HCT116 (cell line): ENCODE results near the gene ZNF423.

ENCODE experiments used
- CEBPB ChIP-seq: IDR thresholded peaks from 2 replicates; pipeline ENCODE4 v1.6.1; 2012; ENCODE audit warnings: low read depth
- EZH2 ChIP-seq: fragments of 200-600 bp; sonication (generic); IDR thresholded peaks from 2 replicates; pipeline ENCODE4 v1.6.1; 2017; ENCODE audit warnings: antibody characterized with exemption, mixed run types
- EZH2phosphoT487 ChIP-seq: fragments of 200-600 bp; IDR thresholded peaks from 2 replicates; pipeline ENCODE4 v1.6.1; 2018; ENCODE audit warnings: antibody characterized with exemption, borderline replicate concordance
- FOSL1 ChIP-seq: IDR thresholded peaks from 2 replicates; pipeline ENCODE4 v1.6.1; 2012; ENCODE audit warnings: low read depth
- POLR2A ChIP-seq: IDR thresholded peaks from 2 replicates; pipeline ENCODE4 v1.7.0; 2011; ENCODE audit warnings: borderline replicate concordance; ENCODE audit not compliant: insufficient read depth, insufficient read length; ENCODE audit errors: extremely low read depth
- POLR2AphosphoS5 ChIP-seq: IDR thresholded peaks from 2 replicates; pipeline ENCODE4 v1.6.1; 2011; ENCODE audit warnings: mild to moderate bottlenecking, low read depth, low read length, moderate library complexity
- RAD21 ChIP-seq: IDR thresholded peaks from 2 replicates; pipeline ENCODE4 v1.6.1; 2012; ENCODE audit warnings: low read depth, mild to moderate bottlenecking
- ZNF274 ChIP-seq: fragments of 200-500 bp; sonication (Bioruptor generic); IDR thresholded peaks from 2 replicates; pipeline ENCODE4 v1.6.1; 2014; ENCODE audit warnings: mild to moderate bottlenecking, low read depth, low read length, inconsistent platforms
- TF ChIP-seq, protein P1 (sequence below), 3 experiments: fragments of 200-600 bp in 1 of 3; sonication (generic) in 1 of 3; IDR thresholded peaks in 2 of 3; conservative IDR thresholded peaks in 1 of 3; 2 replicates each; pipeline ENCODE4 v1.5.1; 2012 to 2017; ENCODE audit warnings: low read depth in 2 of 3, low read length in 2 of 3, antibody characterized with exemption in 1 of 3, borderline replicate concordance in 1 of 3, control low read depth in 1 of 3, mild to moderate bottlenecking in 1 of 3, mixed read lengths in 1 of 3, mixed run types in 1 of 3, moderate library complexity in 1 of 3; ENCODE audit not compliant: insufficient read depth in 1 of 3
- TF ChIP-seq, protein P2 (sequence below): IDR thresholded peaks from 2 replicates; pipeline ENCODE4 v1.6.1; 2011; ENCODE audit warnings: mild to moderate bottlenecking, low read length, moderate library complexity; ENCODE audit not compliant: insufficient replicate concordance; ENCODE audit errors: extremely low read depth

DNA sequence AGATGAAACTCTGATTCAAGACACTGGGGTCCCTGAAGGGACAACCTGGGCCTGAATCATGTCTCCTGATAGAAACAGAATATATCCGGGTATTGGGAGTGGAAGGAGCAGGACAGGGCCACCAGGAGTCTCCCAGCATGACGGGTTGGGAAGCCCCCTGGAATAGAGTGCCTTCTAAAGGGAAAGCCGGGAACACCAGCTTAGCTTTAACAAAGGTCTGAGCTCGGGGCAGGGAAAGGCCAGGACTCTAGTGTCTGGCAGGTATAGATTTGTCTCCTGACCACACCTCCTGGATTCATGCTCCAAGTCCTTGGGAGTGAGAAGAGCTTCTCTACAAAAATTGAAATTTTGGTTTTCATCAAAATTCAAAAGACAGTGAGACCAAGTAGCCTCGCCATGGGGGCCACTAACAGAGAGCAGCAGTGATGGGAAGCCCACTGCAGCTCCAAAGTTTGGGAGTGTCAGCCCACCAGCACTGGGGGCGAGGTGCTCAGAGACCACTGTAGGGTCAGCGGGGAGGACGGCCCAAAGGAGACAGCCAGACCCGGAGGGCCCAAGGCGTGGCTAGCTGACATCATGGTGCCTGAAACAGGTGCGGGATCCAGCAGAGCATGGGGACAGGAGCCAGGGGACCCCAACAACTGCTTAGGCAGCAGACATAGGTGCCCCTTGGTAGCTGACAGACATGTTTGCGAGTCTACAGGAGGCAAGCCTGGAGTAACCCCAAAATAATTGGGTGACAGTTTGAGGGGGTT, 401.3 kb downstream of the ZNF423 start:
- no peak for TF ChIP-seq CEBPB
- TF ChIP-seq, protein P1, sequence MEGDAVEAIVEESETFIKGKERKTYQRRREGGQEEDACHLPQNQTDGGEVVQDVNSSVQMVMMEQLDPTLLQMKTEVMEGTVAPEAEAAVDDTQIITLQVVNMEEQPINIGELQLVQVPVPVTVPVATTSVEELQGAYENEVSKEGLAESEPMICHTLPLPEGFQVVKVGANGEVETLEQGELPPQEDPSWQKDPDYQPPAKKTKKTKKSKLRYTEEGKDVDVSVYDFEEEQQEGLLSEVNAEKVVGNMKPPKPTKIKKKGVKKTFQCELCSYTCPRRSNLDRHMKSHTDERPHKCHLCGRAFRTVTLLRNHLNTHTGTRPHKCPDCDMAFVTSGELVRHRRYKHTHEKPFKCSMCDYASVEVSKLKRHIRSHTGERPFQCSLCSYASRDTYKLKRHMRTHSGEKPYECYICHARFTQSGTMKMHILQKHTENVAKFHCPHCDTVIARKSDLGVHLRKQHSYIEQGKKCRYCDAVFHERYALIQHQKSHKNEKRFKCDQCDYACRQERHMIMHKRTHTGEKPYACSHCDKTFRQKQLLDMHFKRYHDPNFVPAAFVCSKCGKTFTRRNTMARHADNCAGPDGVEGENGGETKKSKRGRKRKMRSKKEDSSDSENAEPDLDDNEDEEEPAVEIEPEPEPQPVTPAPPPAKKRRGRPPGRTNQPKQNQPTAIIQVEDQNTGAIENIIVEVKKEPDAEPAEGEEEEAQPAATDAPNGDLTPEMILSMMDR (IDR thresholded peaks at IDR 0.05 in 2 of 3, conservative IDR thresholded peaks at IDR 0.05 in 1 of 3; ENCODE audit: borderline replicate concordance in 1 of 3, insufficient read depth in 1 of 3, low read depth in 2 of 3, low read length in 2 of 3) = no peak
- no peak for TF ChIP-seq POLR2A
- TF ChIP-seq POLR2AphosphoS5 = no peak
- no peak for TF ChIP-seq EZH2phosphoT487
- TF ChIP-seq EZH2 = no peak
- TF ChIP-seq ZNF274 = no peak
- TF ChIP-seq, protein P2, sequence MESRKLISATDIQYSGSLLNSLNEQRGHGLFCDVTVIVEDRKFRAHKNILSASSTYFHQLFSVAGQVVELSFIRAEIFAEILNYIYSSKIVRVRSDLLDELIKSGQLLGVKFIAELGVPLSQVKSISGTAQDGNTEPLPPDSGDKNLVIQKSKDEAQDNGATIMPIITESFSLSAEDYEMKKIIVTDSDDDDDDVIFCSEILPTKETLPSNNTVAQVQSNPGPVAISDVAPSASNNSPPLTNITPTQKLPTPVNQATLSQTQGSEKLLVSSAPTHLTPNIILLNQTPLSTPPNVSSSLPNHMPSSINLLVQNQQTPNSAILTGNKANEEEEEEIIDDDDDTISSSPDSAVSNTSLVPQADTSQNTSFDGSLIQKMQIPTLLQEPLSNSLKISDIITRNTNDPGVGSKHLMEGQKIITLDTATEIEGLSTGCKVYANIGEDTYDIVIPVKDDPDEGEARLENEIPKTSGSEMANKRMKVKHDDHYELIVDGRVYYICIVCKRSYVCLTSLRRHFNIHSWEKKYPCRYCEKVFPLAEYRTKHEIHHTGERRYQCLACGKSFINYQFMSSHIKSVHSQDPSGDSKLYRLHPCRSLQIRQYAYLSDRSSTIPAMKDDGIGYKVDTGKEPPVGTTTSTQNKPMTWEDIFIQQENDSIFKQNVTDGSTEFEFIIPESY = no peak
- no peak for TF ChIP-seq FOSL1
- TF ChIP-seq RAD21 = no peak
